Amniotic epithelial cell (primary cell): Measurements from ENCODE around the gene IL3RA.
A peak's percentile ranks its signal among the peaks of the same experiment; 100 is the strongest.
"Not testable (repeated sequence)": the region's sequence is repeated elsewhere in the genome, so short reads cannot be mapped to it uniquely, and the experiment has no call there.

ENCODE experiments used
- DNase-seq: peaks from one replicate; pipeline ENCODE4 v3.0.0-alpha.2; 2010; ENCODE audit warnings: low read depth

IL3RA gene

GRCh38 chrX:1400049-1400448, 63.5 kb downstream of the IL3RA start:
- DNase-seq: no peak

GRCh38 chrX:1400742-1401471, 64.3 kb downstream of the IL3RA start:
- DNase-seq: no peak

- DNase-seq: no peak
Observed at GRCh38 chrX:1401611-1402430, 65.2 kb downstream of the IL3RA start.

GRCh38 chrX:1403228-1403627, 66.6 kb downstream of the IL3RA start:
- DNase-seq: no peak

GRCh38 chrX:1403867-1404266, 67.3 kb downstream of the IL3RA start:
- not testable (repeated sequence) for DNase-seq

GRCh38 chrX:1405769-1406168, 69.2 kb downstream of the IL3RA start:
- not testable (repeated sequence) for DNase-seq

- no peak for DNase-seq
Observed at GRCh38 chrX:1407035-1407434, 70.5 kb downstream of the IL3RA start.

GRCh38 chrX:1411326-1411725, 74.7 kb downstream of the IL3RA start:
- no peak for DNase-seq

GRCh38 chrX:1412551-1413161, 76.1 kb downstream of the IL3RA start:
- no peak for DNase-seq

GRCh38 chrX:1416327-1416784, 79.8 kb downstream of the IL3RA start:
- no peak for DNase-seq

- DNase-seq: no peak
Observed at GRCh38 chrX:1416965-1417760, 80.6 kb downstream of the IL3RA start.

- DNase-seq: no peak
Observed at GRCh38 chrX:1417921-1418771, 81.6 kb downstream of the IL3RA start.

- DNase-seq: no peak
Observed at GRCh38 chrX:1418901-1419544, 82.4 kb downstream of the IL3RA start.

GRCh38 chrX:1419545-1420355, 83.2 kb downstream of the IL3RA start:
- no peak for DNase-seq

- no peak for DNase-seq
Observed at GRCh38 chrX:1420371-1420770, 83.8 kb downstream of the IL3RA start.

- peak; percentile 10 for DNase-seq
Observed at GRCh38 chrX:1421433-1422134, 85.0 kb downstream of the IL3RA start.

- DNase-seq: no peak
Observed at GRCh38 chrX:1422135-1422465, 85.5 kb downstream of the IL3RA start.

- no peak for DNase-seq
Observed at GRCh38 chrX:1423215-1423614, 86.6 kb downstream of the IL3RA start.

- DNase-seq: no peak
Observed at GRCh38 chrX:1424147-1424851, 87.7 kb downstream of the IL3RA start.
